ENCODE data around the gene PANK3. TPM values are rescaled to one million over a fixed set of nuclear protein-coding genes. Genes with fewer than 3 reads are reported as not detected.
"Not testable (repeated sequence)": the region's sequence is repeated elsewhere in the genome, so short reads cannot be mapped to it uniquely, and the experiment has no call there.

PANK3 gene
- total RNA-seq, 1 donor from 2014 or later, result 43.2 TPM

- no peak for TF ChIP-seq CTCF (IDR thresholded peaks at IDR 0.05)
- ATAC-seq, result no peak
Observed at GRCh38 chr5:168602517-168602916, 23.3 kb upstream of the PANK3 start.

GRCh38 chr5:168601972-168602371 is 22.8 kb upstream of the PANK3 start:
- H3K27ac ChIP-seq, result no peak overlapping the region
- no peaks in the 10 kb centered on the region for H3K36me3 ChIP-seq
- intact Hi-C loops (cut with DNase I), result no loop called here
- H3K27me3 ChIP-seq (ENCODE audit: low read depth), result no peaks in the 10 kb centered on the region
- DNase-seq (no peak), ATAC-seq (no peak)
- TF ChIP-seq CTCF (IDR thresholded peaks at IDR 0.05), result no peak
- no peak overlapping the region for H3K4me3 ChIP-seq
- no peaks in the 10 kb centered on the region for H3K4me1 ChIP-seq
- no peaks in the 10 kb centered on the region for H3K9me3 ChIP-seq

More at GRCh38 chr5:168602517-168602916, 23.3 kb upstream of the PANK3 start:
- Histone ChIP-seq H3K36me3 (no peaks in the 10 kb centered on the region), H3K27me3 (ENCODE audit: low read depth) (no peaks in the 10 kb centered on the region), H3K27ac (no peak overlapping the region), H3K9me3 (no peaks in the 10 kb centered on the region), H3K4me3 (no peak overlapping the region), H3K4me1 (no peaks in the 10 kb centered on the region)
- DNase-seq, result no peak
- intact Hi-C loops (cut with DNase I), result no loop called here

GRCh38 chr5:168600409-168600808 is 21.2 kb upstream of the PANK3 start:
- TF ChIP-seq CTCF (IDR thresholded peaks at IDR 0.05), result no peak
- Histone ChIP-seq H3K27ac (no peak overlapping the region), H3K4me3 (no peak overlapping the region), H3K27me3 (ENCODE audit: low read depth) (no peaks in the 10 kb centered on the region), H3K4me1 (no peaks in the 10 kb centered on the region), H3K36me3 (no peaks in the 10 kb centered on the region), H3K9me3 (no peaks in the 10 kb centered on the region)
- intact Hi-C loops (cut with DNase I), result no loop called here
- DNase-seq, result no peak
- ATAC-seq, result no peak

- Histone ChIP-seq H3K27me3 (ENCODE audit: low read depth) (no peaks in the 10 kb centered on the region), H3K9me3 (no peaks in the 10 kb centered on the region), H3K4me1 (no peaks in the 10 kb centered on the region), H3K36me3 (no peaks in the 10 kb centered on the region), H3K27ac (no peak overlapping the region), H3K4me3 (no peak overlapping the region)
- ATAC-seq (no peak), DNase-seq (no peak)
- intact Hi-C loops (cut with DNase I), result no loop called here
- TF ChIP-seq CTCF (IDR thresholded peaks at IDR 0.05), result no peak
Observed at GRCh38 chr5:168599826-168600225, 20.7 kb upstream of the PANK3 start.

- Histone ChIP-seq H3K36me3 (no peaks in the 10 kb centered on the region), H3K4me3 (no peak overlapping the region), H3K9me3 (no peaks in the 10 kb centered on the region), H3K4me1 (no peaks in the 10 kb centered on the region), H3K27me3 (ENCODE audit: low read depth) (no peaks in the 10 kb centered on the region), H3K27ac (no peak overlapping the region)
- TF ChIP-seq CTCF (IDR thresholded peaks at IDR 0.05), result no peak
- intact Hi-C loops (cut with DNase I), result no loop called here
- no peak for ATAC-seq
- DNase-seq, result no peak
Observed at GRCh38 chr5:168598639-168599038, 19.5 kb upstream of the PANK3 start.

- H3K4me1 ChIP-seq, result no peaks in the 10 kb centered on the region
- no peak overlapping the region for H3K4me3 ChIP-seq
- H3K9me3 ChIP-seq, result no peaks in the 10 kb centered on the region
- no peak for ATAC-seq
- no peak for DNase-seq
- H3K27ac ChIP-seq, result no peak overlapping the region
- intact Hi-C loops (cut with DNase I), result no loop called here
- no peak for TF ChIP-seq CTCF (IDR thresholded peaks at IDR 0.05)
- no peaks in the 10 kb centered on the region for H3K27me3 ChIP-seq (ENCODE audit: low read depth)
- no peaks in the 10 kb centered on the region for H3K36me3 ChIP-seq
Observed at GRCh38 chr5:168596927-168597326, 17.8 kb upstream of the PANK3 start.

- intact Hi-C loops (cut with DNase I); H3K27ac ChIP-seq; ATAC-seq; H3K4me1 ChIP-seq; H3K9me3 ChIP-seq; H3K4me3 ChIP-seq; H3K36me3 ChIP-seq; H3K27me3 ChIP-seq (ENCODE audit: low read depth); DNase-seq: not testable (repeated sequence)
Observed at GRCh38 chr5:168596122-168596521, 17.0 kb upstream of the PANK3 start.

Data from lower lobe of right lung (tissue), 2 donors.